HG03354 (cell line): ENCODE results near the gene OR11G2.
"Not testable (repeated sequence)": the region's sequence is repeated elsewhere in the genome, so short reads cannot be mapped to it uniquely, and the experiment has no call there.

Experiments used
- ATAC-seq: cut with Tn5 transposase; IDR thresholded peaks from one replicate; pipeline ENCODE4 v1.9.1; 2021; ENCODE audit warnings: mild to moderate bottlenecking; ENCODE audit not compliant: unreplicated experiment, poor library complexity, severe bottlenecking

OR11G2 gene

GRCh38 chr14:20190596-20190995, at the start of gene OR11G2:
TSS of gene OR11G2 (plus strand) at chr14:20190896. CDS start at chr14:20197438, 6,542 bp downstream.
- no peak for ATAC-seq

GRCh38 chr14:20143911-20144310, 46.8 kb upstream of the OR11G2 start:
- ATAC-seq: no peak

GRCh38 chr14:20144820-20145219, 45.9 kb upstream of the OR11G2 start:
- ATAC-seq: no peak

GRCh38 chr14:20164462-20164861, 26.2 kb upstream of the OR11G2 start:
- no peak for ATAC-seq

GRCh38 chr14:20167091-20167490, 23.6 kb upstream of the OR11G2 start:
- ATAC-seq: no peak

- ATAC-seq: not testable (repeated sequence)
Measured at GRCh38 chr14:20169852-20170251, 20.8 kb upstream of the OR11G2 start.

- not testable (repeated sequence) for ATAC-seq
Measured at GRCh38 chr14:20174205-20174604, 16.5 kb upstream of the OR11G2 start.

- no peak for ATAC-seq
Measured at GRCh38 chr14:20176330-20176729, 14.4 kb upstream of the OR11G2 start.

GRCh38 chr14:20177433-20177974, 13.2 kb upstream of the OR11G2 start:
- ATAC-seq: no peak

- no peak for ATAC-seq
Measured at GRCh38 chr14:20179218-20179617, 11.5 kb upstream of the OR11G2 start.

GRCh38 chr14:20179880-20180279, 10.8 kb upstream of the OR11G2 start:
- no peak for ATAC-seq

GRCh38 chr14:20180486-20180885, 10.2 kb upstream of the OR11G2 start:
- no peak for ATAC-seq

GRCh38 chr14:20184181-20184580, 6.5 kb upstream of the OR11G2 start:
- ATAC-seq: no peak

GRCh38 chr14:20191396-20191795, 700 bp downstream of the OR11G2 start:
- ATAC-seq: no peak

GRCh38 chr14:20194101-20194500, 3.4 kb downstream of the OR11G2 start:
- no peak for ATAC-seq

GRCh38 chr14:20195170-20195569, 4.5 kb downstream of the OR11G2 start:
- ATAC-seq: not testable (repeated sequence)

- no peak for ATAC-seq
Measured at GRCh38 chr14:20195911-20196310, 5.2 kb downstream of the OR11G2 start.

GRCh38 chr14:20197459-20197858, 6.8 kb downstream of the OR11G2 start:
- ATAC-seq: no peak

- no peak for ATAC-seq
Measured at GRCh38 chr14:20198991-20199390, 8.3 kb downstream of the OR11G2 start.

- no peak for ATAC-seq
Measured at GRCh38 chr14:20204721-20205120, 14.0 kb downstream of the OR11G2 start.

GRCh38 chr14:20209595-20209994, 18.9 kb downstream of the OR11G2 start:
- ATAC-seq: no peak

GRCh38 chr14:20212406-20212805, 21.7 kb downstream of the OR11G2 start:
- ATAC-seq: not testable (repeated sequence)
